Suprapubic skin (tissue), 4 donors: ENCODE measurements around the gene SMYD4. TPM values are rescaled to one million over a fixed set of nuclear protein-coding genes. Genes with fewer than 3 reads are reported as not detected.

Experiments
- DNase-seq, 2 donors: peaks; one replicate each; pipeline ENCODE4 v3.0.0-alpha.2; 2019; ENCODE audit warnings: low spot score in 2 of 2
- H3K27ac ChIP-seq: fragments of 200-600 bp; sonication (generic); one replicate; pipeline ENCODE4 v1.5.1; 2019
- H3K27me3 ChIP-seq: fragments of 200-600 bp; sonication (generic); one replicate; pipeline ENCODE4 v1.5.1; 2019
- H3K36me3 ChIP-seq: fragments of 200-600 bp; sonication (generic); one replicate; pipeline ENCODE4 v1.5.1; 2019
- H3K4me1 ChIP-seq: fragments of 200-600 bp; sonication (generic); one replicate; pipeline ENCODE4 v1.5.1; 2019
- H3K4me3 ChIP-seq: fragments of 200-600 bp; sonication (generic); one replicate; pipeline ENCODE4 v1.5.1; 2019; ENCODE audit warnings: mild to moderate bottlenecking
- H3K9me3 ChIP-seq: fragments of 200-600 bp; sonication (generic); one replicate; pipeline ENCODE4 v1.5.1; 2019
- EP300 ChIP-seq: sonication (generic); formaldehyde crosslinking; IDR thresholded peaks from one replicate; pipeline ENCODE4 v1.6.1; 2017; ENCODE audit warnings: antibody characterized with exemption
- POLR2A ChIP-seq, 2 donors: fragments of 450-650 bp; IDR thresholded peaks; one replicate each; pipeline ENCODE4 v1.6.1; 2017; ENCODE audit warnings: antibody characterized with exemption in 2 of 2, mild to moderate bottlenecking in 2 of 2, moderate library complexity in 2 of 2
- POLR2AphosphoS5 ChIP-seq, 3 donors: sonication (generic); formaldehyde crosslinking; IDR thresholded peaks; one replicate each; pipeline ENCODE4 v1.6.1; 2017; ENCODE audit warnings: antibody characterized with exemption in 3 of 3
- WGBS: methylation state at CpG from one replicate; pipeline ENCODE4 v1.1.5; 2018; 5-methylcytosine and 5-hydroxymethylcytosine counted together
- total RNA-seq, 4 donors: library from RNA; depleted of rRNA; stranded (reverse); fragments of >200 nt; gene quantifications; one replicate each; pipeline ENCODE4 v1.1.0, GENCODE V29; 2016
- TF ChIP-seq, protein P1 (sequence below), 2 donors: fragments of 200-600 bp in 1 of 2; fragments of 450-650 bp in 1 of 2; sonication (generic) in 1 of 2; IDR thresholded peaks; one replicate each; pipeline ENCODE4 v1.5.1; 2016 to 2019; ENCODE audit warnings: antibody characterized with exemption in 2 of 2, mild to moderate bottlenecking in 1 of 2, moderate library complexity in 1 of 2

Gene SMYD4, protein sequence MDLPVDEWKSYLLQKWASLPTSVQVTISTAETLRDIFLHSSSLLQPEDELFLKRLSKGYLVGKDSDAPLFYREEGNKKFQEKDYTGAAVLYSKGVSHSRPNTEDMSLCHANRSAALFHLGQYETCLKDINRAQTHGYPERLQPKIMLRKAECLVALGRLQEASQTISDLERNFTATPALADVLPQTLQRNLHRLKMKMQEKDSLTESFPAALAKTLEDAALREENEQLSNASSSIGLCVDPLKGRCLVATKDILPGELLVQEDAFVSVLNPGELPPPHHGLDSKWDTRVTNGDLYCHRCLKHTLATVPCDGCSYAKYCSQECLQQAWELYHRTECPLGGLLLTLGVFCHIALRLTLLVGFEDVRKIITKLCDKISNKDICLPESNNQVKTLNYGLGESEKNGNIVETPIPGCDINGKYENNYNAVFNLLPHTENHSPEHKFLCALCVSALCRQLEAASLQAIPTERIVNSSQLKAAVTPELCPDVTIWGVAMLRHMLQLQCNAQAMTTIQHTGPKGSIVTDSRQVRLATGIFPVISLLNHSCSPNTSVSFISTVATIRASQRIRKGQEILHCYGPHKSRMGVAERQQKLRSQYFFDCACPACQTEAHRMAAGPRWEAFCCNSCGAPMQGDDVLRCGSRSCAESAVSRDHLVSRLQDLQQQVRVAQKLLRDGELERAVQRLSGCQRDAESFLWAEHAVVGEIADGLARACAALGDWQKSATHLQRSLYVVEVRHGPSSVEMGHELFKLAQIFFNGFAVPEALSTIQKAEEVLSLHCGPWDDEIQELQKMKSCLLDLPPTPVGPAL
- total RNA-seq, result 10 to 100 TPM in 2 of 4 donors, 1 to 10 TPM in 2; 6.4 to 31.7 (median 14.3) TPM

DNA sequence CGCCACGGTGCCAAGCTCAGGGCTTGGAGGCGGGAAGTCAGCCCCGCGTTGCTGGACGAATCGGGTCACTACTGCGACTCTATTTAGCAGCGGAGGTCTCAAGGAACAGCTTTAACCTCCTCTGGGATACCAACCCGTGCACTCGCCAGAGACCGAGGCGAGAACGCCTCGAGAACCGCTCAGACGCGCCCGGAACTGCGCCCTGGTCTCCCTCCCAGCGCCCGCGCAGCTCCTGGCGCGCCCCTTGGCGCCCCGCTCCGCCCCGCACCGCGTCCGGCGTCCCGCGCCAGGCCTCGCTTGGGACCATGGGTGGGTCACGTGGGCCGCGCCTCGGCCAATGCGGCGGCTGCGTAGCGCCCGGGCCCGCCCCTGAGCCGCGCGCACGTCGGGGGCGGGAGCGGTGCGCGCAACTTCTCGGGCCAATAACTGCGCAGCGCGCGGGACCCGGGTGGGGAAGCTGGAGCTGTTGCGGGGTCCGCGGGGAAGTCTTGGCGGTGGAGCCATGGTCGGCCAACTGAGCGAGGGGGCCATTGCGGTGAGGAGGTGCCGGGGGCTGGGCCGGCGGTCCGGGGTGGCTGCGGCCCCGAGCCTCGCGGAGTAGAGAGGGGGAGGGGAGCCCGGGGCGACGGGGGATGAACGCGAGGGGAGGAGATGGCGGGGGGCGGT, at the start of gene SMYD4, which contains the start of gene RPA1:
Gene SMYD4, minus strand, starts transcription at position 311 of the 666 bp plus-strand sequence. CDS start 1,908 bp downstream, outside the sequence.
Gene RPA1, plus strand, starts transcription at position 414 of the 666 bp plus-strand sequence. Its CDS starts 89 bp downstream, at position 503.
- peaks cover 25% of the 10 kb centered on the region for H3K4me1 ChIP-seq
- peak within 1 kb of the TSS; percentile 87 for H3K27ac ChIP-seq
- H3K9me3 ChIP-seq, result no peaks in the 10 kb centered on the region
- peak within 1 kb of the TSS; percentile 92 for H3K4me3 ChIP-seq
- TF ChIP-seq, protein P1, sequence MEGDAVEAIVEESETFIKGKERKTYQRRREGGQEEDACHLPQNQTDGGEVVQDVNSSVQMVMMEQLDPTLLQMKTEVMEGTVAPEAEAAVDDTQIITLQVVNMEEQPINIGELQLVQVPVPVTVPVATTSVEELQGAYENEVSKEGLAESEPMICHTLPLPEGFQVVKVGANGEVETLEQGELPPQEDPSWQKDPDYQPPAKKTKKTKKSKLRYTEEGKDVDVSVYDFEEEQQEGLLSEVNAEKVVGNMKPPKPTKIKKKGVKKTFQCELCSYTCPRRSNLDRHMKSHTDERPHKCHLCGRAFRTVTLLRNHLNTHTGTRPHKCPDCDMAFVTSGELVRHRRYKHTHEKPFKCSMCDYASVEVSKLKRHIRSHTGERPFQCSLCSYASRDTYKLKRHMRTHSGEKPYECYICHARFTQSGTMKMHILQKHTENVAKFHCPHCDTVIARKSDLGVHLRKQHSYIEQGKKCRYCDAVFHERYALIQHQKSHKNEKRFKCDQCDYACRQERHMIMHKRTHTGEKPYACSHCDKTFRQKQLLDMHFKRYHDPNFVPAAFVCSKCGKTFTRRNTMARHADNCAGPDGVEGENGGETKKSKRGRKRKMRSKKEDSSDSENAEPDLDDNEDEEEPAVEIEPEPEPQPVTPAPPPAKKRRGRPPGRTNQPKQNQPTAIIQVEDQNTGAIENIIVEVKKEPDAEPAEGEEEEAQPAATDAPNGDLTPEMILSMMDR (IDR thresholded peaks at IDR 0.05), result no peak
- peak in 1 of 2 donors; percentile 71 for TF ChIP-seq POLR2A (IDR thresholded peaks at IDR 0.05)
- H3K36me3 ChIP-seq, result peaks cover 23% of the 10 kb centered on the region
- WGBS, result 0% methylated on average over 7 of the region's 83 CpGs
- H3K27me3 ChIP-seq, result no peaks in the 10 kb centered on the region
- peak; percentile 89 to 92 for DNase-seq

DNA sequence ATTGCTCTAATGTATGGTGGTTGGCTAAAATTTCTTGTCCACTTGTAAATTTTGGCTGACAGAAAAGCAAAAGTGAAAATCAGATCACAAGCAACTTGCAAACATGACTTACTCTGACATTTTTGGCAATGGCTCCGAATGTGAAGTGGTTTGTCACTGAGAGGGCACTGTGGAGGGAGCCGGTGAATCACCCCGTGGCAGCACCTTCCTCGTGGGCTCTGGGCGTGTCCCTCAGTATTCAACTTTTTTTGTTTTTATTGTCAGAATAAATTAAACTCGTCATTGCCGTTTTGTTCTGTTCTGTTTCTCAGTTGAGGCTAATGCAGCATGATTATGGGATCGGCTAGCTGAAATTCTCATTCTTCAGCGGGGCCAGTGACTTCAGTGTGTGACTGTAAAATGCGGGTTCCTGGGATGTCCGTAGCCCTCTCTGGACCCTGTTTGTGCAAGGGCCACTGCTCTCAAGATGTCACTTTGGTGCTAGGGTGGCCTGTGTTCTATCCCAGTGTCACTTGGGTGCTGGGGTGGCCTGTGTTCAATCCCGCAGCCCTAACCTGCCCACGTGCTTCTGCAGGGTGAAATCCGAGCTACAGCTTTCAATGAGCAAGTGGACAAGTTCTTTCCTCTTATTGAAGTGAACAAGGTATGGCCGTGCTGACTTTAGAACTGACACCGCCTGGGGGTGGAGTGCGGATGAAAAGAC, 48.9 kb upstream of the SMYD4 start:
- Histone ChIP-seq H3K4me1 (no peaks in the 10 kb centered on the region), H3K36me3 (peaks cover 95% of the 10 kb centered on the region), H3K27ac (no peak overlapping the region), H3K27me3 (no peaks in the 10 kb centered on the region), H3K4me3 (no peak overlapping the region), H3K9me3 (no peaks in the 10 kb centered on the region)
- 86% methylated on average over 17 of the region's 17 CpGs for WGBS
- TF ChIP-seq POLR2AphosphoS5 (IDR thresholded peaks at IDR 0.05) (no peak), POLR2A (IDR thresholded peaks at IDR 0.05) (no peak), EP300 (no peak)
- TF ChIP-seq, protein P1 (IDR thresholded peaks at IDR 0.05), result no peak
- DNase-seq, result peak in 1 of 2 donors; percentile 61

DNA sequence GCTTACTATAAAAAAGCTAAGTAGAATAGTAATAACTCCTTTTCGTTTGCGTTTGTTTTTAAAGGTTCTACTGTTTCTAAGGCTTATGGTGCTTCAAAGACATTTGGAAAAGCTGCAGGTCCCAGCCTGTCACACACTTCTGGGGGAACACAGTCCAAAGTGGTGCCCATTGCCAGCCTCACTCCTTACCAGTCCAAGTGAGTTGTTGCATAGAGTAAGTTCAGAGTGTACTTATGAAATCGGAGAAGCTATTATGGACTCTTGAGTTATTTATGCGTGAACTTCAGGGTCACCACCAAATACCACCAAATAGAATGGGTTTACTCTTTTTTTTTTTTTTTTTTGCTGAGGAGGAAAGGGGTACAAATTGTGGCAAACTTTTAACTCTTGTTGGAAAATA, 45.9 kb upstream of the SMYD4 start:
- WGBS, result 90% methylated on average over 4 of the region's 4 CpGs
- Histone ChIP-seq H3K4me1 (no peaks in the 10 kb centered on the region), H3K36me3 (peaks cover 89% of the 10 kb centered on the region), H3K4me3 (no peak overlapping the region), H3K27me3 (no peaks in the 10 kb centered on the region), H3K27ac (no peak overlapping the region), H3K9me3 (no peaks in the 10 kb centered on the region)
- TF ChIP-seq, protein P1 (IDR thresholded peaks at IDR 0.05), result no peak
- TF ChIP-seq POLR2AphosphoS5 (IDR thresholded peaks at IDR 0.05), result no peak
- TF ChIP-seq POLR2A (IDR thresholded peaks at IDR 0.05), result no peak
- TF ChIP-seq EP300, result no peak
- DNase-seq, result no peak

DNA sequence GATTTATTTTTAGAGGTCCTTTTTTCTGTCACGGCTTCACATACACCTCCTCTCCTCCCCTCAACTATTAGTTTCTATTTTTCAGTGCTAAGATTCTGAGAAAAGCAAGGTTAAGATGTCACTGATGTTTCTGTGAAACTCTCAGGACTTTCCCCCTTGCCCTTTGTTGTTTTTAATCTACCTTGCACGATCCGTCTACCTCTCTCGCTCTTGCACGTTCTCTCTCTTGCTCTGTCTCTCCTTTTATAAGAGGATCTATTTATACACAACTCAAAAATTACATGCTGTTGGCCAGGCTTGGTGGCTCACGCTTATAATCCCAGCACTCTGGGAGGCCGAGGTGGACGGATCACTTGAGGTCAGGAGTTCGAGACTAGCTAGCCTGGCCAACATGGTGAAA, 43.7 kb upstream of the SMYD4 start:
- TF ChIP-seq POLR2A (IDR thresholded peaks at IDR 0.05) (no peak), EP300 (no peak), POLR2AphosphoS5 (IDR thresholded peaks at IDR 0.05) (no peak)
- TF ChIP-seq, protein P1 (IDR thresholded peaks at IDR 0.05), result no peak
- WGBS, result 94% methylated on average over 9 of the region's 9 CpGs
- Histone ChIP-seq H3K4me1 (no peaks in the 10 kb centered on the region), H3K4me3 (no peak overlapping the region), H3K36me3 (peaks cover 67% of the 10 kb centered on the region), H3K9me3 (no peaks in the 10 kb centered on the region), H3K27ac (no peak overlapping the region), H3K27me3 (no peaks in the 10 kb centered on the region)
- DNase-seq, result no peak
